ENCODE data around the gene NEK8. TPM values are rescaled to one million over a fixed set of nuclear protein-coding genes. Genes with fewer than 3 reads are reported as not detected.
A peak's percentile ranks its signal among the peaks of the same experiment; 100 is the strongest.

NEK8 gene
- total and polyA plus RNA-seq, 9 of the 15 experiments (the other 6 are each of a cell fraction or from before 2014, with no cell fraction given): 0.98 to 16.6 (median 4.6) TPM

DNA sequence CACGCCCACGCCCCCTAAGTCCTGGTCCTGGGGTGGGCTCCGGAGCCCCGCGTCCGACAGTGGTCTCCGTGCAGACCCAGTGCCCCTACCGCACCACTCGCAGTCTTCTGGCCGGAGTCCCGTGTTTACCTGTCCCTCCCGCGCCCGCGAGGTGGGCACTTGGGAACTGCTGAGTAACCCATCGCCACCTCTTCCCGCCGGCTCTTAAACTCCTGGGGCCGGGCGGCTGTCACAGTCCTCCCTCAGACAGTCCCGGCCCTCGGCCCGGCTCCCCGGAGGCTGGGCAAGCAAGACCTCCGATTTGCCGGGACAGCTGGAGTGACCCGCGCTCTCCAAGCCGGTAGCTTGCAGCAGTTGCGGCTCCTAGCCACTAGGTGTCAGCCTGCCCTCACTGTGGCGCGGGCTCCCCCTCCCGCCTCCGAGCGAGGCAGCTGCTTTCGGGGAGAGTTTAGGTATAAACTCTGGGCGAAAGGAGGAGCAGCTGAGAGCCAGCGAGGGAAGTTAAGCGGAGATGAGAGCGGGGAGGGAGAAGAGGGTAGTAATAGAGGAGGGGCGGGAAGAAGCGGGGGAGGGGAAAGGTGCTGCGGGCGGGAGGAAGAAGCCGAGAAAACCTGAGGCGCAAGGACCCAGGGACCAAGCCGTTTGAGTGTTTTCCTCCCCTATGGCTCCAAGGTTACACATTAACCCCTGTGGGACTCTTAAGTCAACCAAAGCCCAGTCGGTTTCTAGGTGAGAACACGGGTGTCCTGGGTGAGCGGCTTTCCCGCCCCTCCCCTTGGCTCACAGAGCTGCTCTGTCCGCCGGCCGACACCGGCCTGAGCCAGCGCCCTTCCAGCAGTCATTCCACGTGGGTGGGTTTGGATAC, 1.7 kb upstream of the NEK8 start (continued):
- TF ChIP-seq ETV6 (IDR thresholded peaks at IDR 0.05; ENCODE audit: borderline replicate concordance in 1 of 2, low read depth in 2 of 2, low read length in 1 of 2) (no peak; a peak in 1 of 4 replicates), ETV6 (CRISPR knock-in tag; IDR thresholded peaks at IDR 0.05; ENCODE audit: borderline replicate concordance) (no peak), MECOM (CRISPR knock-in tag; IDR thresholded peaks at IDR 0.05) (no peak), SMARCC2 (IDR thresholded peaks at IDR 0.05; ENCODE audit: low read depth) (no peak), TRIM25 (IDR thresholded peaks at IDR 0.05; ENCODE audit: borderline replicate concordance) (no peak), GATAD2B (IDR thresholded peaks at IDR 0.05; ENCODE audit: borderline replicate concordance) (no peak), TAF1 (IDR thresholded peaks at IDR 0.05; ENCODE audit: control insufficient read depth, extremely low read depth, insufficient read depth, low read length, severe bottlenecking) (peak; percentile 61), ETV1 (tag; conservative IDR thresholded peaks at IDR 0.05; ENCODE audit: low read depth) (peak; percentile 64), HNRNPH1 (optimal IDR thresholded peaks at IDR 0.05; ENCODE audit: low read depth, low read length) (no peak), ZNF696 (CRISPR knock-in tag; conservative IDR thresholded peaks at IDR 0.05) (no peak), ZNF354B (CRISPR knock-in tag; IDR thresholded peaks at IDR 0.05) (no peak), BMI1 (IDR thresholded peaks at IDR 0.05; ENCODE audit: low read length) (0 out of 2 replicates have a peak, but pooled peaks have one; percentile 42), ZFP1 (CRISPR knock-in tag; IDR thresholded peaks at IDR 0.05) (no peak), ZNF561 (CRISPR knock-in tag; conservative IDR thresholded peaks at IDR 0.05) (no peak), GABPB2 (CRISPR knock-in tag; conservative IDR thresholded peaks at IDR 0.05) (no peak), BCOR (IDR thresholded peaks at IDR 0.05) (peak; percentile 52), ZC3H11A (IDR thresholded peaks at IDR 0.05; ENCODE audit: low read depth, low read length) (peak; percentile 70; the same call in 1 of the 2 replicates), ZBTB7A (IDR thresholded peaks at IDR 0.05; ENCODE audit: borderline replicate concordance, control insufficient read depth, low read depth, low read length) (peak; percentile 82; the same call in 1 of the 2 replicates), MAZ (CRISPR knock-in tag; conservative IDR thresholded peaks at IDR 0.05 in 1 of 2, IDR thresholded peaks at IDR 0.05 in 1 of 2) (peak; percentile 99), FUS (optimal IDR thresholded peaks at IDR 0.05; ENCODE audit: low read depth, low read length) (peak; percentile 13)
- TF ChIP-seq, protein P1, sequence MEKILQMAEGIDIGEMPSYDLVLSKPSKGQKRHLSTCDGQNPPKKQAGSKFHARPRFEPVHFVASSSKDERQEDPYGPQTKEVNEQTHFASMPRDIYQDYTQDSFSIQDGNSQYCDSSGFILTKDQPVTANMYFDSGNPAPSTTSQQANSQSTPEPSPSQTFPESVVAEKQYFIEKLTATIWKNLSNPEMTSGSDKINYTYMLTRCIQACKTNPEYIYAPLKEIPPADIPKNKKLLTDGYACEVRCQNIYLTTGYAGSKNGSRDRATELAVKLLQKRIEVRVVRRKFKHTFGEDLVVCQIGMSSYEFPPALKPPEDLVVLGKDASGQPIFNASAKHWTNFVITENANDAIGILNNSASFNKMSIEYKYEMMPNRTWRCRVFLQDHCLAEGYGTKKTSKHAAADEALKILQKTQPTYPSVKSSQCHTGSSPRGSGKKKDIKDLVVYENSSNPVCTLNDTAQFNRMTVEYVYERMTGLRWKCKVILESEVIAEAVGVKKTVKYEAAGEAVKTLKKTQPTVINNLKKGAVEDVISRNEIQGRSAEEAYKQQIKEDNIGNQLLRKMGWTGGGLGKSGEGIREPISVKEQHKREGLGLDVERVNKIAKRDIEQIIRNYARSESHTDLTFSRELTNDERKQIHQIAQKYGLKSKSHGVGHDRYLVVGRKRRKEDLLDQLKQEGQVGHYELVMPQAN (IDR thresholded peaks at IDR 0.05; ENCODE audit: borderline replicate concordance): peak; percentile 89
- TF ChIP-seq, protein P2, sequence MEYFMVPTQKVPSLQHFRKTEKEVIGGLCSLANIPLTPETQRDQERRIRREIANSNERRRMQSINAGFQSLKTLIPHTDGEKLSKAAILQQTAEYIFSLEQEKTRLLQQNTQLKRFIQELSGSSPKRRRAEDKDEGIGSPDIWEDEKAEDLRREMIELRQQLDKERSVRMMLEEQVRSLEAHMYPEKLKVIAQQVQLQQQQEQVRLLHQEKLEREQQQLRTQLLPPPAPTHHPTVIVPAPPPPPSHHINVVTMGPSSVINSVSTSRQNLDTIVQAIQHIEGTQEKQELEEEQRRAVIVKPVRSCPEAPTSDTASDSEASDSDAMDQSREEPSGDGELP (CRISPR knock-in tag; IDR thresholded peaks at IDR 0.05; ENCODE audit: borderline replicate concordance): peak; percentile 99
- TF ChIP-seq, protein P3, sequence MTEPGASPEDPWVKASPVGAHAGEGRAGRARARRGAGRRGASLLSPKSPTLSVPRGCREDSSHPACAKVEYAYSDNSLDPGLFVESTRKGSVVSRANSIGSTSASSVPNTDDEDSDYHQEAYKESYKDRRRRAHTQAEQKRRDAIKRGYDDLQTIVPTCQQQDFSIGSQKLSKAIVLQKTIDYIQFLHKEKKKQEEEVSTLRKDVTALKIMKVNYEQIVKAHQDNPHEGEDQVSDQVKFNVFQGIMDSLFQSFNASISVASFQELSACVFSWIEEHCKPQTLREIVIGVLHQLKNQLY (CRISPR knock-in tag; conservative IDR thresholded peaks at IDR 0.05): no peak

Measured in K562 (cell line).